GM18498 (cell line): ENCODE measurements around the gene RARG.

Experiments
- ATAC-seq: cut with Tn5 transposase; IDR thresholded peaks from one replicate; pipeline ENCODE4 v1.9.1; 2021; ENCODE audit warnings: mild to moderate bottlenecking, moderate library complexity; ENCODE audit not compliant: unreplicated experiment

Gene RARG

DNA sequence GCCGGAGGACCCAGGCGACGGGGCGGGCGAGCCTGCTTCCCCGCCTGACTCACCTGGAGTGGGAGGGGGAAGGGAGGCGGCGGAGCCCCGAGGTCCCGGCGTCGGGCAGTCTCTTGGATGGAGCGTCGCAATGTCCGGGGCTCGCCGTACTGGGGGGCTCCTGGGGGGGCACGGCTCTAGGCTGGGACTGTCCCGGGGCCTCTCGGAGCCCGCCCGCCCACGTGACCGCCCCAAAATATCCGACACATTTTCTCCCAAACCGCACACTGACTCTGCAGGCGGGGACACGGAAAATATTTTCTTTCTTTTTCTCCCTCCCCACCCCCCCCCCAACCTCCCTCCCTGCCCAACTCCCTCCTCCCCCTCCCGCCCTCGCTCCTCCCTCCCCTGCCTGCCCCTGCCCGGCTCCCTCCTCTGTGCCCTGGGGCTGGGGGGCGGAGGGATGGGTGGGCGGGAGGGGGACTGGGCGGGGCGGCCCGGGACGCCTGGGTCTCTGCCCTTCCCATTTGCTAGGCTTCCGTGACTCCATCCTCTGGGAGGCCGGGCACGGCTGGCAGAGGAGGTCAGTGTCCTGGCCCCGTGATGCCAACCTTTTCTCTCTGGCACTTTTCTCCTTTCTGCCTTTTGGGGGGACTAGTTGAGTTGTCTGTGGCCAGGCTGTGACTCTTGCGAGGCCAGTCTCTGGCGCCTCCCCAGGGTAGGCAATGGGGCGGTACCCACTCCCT is at the start of gene RARG:
Gene RARG, minus strand, starts transcription at position 289 of the 725 bp plus-strand sequence. CDS start 4,664 bp downstream, outside the sequence.
- ATAC-seq: peak; percentile 61

DNA sequence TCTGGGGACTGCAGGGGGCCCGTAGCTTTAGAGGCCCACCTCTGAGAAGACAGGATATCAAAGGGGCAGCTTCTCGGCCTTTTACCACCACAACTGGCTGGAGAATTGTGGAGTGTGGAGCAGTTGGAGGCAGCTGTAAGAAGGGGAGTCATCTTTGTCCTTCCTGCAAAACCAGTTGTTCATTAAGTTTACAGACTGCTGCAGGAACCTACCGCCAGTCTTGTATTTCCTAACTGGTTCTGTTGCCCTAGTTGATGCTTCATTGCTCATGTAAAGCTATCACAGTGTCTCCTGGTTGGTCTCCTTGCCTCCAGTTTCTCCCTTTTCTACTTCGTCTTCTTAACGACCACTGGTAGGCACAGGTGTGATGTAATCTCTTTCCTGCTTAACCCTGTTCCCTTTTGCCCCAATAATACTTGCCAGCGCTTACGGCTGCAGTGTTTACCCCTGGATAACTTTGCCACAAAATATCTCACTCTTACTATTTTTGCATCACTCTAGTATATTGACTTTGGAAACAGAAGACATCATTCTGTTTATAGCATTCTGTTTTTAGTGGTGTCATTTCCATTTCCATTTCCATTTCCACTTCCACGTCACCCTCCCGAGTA is 48.0 kb upstream of the RARG start:
- ATAC-seq: no peak

DNA sequence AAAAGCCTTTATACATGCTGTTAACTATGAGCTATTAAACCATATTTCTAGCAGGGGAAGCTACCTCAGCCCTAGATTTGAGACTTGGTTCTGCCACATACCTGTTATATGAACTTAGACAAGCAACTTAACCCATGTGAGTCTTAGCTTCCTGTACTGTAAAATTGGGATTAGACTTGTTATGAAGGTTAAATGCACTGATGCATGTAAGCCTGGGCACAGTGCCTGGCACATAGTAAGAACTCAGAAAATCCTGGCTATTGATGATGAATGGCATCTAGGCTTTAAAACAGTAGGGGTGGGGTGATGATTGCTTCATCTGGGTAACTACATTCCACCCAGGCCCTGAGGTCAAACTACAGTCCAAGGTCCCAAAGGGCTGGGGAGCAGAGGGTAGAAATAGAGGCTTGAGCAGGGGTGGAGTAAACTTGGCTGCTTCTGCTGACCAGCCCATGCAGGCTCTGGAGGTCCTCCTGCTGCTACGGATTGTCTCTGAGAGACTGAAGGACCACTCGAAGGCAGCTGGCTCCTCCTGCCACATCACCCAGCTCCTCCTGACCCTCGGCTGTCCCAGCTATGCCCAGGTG is 47.4 kb upstream of the RARG start:
- ATAC-seq: no peak

DNA sequence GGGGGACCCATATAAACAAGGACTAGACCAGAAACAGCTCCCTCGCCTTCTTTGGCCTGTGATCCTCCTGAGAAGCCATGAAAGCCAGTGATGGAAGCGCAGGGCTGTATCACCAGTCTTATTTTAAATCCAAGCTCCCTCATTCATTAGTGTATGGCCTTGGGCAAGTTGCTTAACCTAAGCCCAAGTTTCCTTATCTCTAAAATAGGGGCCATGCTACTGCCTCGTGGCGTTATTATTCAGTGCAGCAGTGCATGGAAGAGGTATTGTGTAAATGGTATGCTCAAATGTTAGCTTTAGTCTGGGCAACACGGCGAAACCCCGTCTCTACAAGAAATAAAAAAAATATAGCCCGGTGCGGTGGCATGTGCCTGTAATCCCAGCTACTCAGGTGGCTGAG is 46.0 kb upstream of the RARG start:
- no peak for ATAC-seq

DNA sequence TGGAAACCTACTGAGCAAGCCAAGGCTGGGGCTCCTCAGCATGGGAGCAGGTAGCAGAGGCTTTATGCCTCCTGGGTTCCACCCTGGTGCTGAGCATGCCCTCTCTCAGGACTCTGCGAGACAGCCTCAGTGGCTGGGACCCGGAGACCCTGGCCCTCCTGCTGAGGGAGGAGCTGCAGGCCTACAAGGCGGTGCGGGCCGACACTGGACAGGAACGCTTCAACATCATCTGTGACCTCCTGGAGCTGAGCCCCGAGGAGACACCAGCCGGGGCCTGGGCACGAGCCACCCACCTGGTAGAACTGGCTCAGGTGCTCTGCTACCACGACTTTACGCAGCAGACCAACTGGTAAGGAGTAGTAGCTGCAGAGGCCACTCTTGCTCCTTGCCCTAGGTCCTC is 44.5 kb upstream of the RARG start:
- no peak for ATAC-seq

DNA sequence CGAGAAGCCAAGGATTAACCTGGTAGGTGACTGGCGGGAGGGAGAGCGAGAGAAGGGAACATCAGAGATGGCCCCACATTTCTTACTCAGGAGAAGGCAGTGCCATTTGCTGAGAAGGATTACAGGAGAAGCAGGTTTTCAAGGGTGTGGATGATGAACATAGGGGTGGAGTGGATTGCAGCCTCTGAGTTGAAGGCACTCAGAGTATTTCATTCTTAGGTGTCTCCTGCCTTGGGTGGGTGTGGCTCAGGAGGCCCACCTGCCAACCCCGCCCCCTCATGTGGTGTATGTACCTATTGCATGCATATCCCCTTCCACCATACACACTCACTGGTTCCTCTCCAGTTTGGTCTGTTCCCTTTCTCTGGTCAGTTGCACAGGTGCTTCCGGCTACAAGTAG is 42.4 kb upstream of the RARG start:
- no peak for ATAC-seq

DNA sequence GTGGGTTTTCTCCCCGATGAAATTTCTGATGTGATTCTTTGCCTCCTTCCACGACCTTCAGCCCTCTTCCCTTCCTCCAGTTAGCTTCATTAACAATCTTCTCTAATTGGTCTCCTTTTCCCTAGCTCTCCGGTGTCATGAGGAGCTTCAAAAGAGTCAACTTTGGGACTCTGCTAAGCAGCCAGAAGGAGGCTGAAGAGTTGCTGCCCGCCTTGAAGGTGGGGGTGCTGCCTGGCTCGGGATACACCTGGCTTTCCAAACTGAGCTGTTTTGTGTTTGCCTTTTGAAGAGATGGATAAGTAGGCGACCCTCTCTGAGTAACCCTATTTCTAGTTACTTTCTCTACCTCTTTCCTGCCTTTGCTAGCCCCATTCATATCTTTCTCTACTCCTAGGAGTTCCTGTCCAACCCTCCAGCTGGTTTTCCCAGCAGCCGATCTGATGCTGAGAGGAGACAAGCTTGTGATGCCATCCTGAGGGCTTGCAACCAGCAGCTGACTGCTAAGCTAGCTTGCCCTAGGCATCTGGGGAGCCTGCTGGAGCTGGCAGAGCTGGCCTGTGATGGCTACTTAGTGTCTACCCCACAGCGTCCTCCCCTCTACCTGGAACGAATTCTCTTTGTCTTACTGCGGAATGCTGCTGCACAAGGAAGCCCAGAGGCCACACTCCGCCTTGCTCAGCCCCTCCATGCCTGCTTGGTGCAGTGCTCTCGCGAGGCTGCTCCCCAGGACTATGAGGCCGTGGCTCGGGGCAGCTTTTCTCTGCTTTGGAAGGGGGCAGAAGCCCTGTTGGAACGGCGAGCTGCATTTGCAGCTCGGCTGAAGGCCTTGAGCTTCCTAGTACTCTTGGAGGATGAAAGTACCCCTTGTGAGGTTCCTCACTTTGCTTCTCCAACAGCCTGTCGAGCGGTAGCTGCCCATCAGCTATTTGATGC is 36.9 kb upstream of the RARG start:
- no peak for ATAC-seq

DNA sequence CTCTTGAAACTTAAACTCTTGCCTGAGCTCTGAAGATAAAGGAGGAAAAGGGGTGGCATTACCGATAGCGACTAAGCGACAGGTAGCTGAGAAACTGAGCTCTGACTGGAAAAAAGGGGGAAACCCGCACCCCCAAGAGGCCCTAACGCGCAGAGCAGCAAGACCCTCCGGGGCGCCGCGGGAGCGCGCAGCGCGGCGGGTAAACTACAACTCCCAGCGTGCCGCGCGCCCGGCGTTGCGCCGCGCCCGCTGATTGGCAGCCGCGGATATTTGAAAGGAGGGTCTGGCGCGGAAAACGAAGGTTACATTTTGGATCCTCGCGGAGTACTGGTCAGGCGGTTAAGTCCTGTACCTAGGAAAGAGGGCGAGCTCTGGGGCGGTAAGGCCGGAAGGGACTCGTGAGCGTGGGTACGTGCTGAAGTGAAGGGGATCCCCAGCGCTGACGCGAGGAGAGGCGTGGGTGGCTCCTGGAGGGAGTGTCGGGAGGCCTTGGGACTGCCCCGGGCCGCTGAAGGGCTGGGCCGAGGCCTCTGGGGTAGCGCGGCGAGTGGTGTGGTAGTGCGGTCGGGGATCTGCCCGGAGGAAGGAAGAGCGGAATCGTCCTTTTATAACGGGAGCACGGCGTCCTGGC is 36.1 kb upstream of the RARG start, which contains the start of gene ESPL1:
Gene ESPL1, plus strand, starts transcription at position 301 of the 631 bp plus-strand sequence. CDS start 468 bp downstream, outside the sequence.
- peak; percentile 84 for ATAC-seq

DNA sequence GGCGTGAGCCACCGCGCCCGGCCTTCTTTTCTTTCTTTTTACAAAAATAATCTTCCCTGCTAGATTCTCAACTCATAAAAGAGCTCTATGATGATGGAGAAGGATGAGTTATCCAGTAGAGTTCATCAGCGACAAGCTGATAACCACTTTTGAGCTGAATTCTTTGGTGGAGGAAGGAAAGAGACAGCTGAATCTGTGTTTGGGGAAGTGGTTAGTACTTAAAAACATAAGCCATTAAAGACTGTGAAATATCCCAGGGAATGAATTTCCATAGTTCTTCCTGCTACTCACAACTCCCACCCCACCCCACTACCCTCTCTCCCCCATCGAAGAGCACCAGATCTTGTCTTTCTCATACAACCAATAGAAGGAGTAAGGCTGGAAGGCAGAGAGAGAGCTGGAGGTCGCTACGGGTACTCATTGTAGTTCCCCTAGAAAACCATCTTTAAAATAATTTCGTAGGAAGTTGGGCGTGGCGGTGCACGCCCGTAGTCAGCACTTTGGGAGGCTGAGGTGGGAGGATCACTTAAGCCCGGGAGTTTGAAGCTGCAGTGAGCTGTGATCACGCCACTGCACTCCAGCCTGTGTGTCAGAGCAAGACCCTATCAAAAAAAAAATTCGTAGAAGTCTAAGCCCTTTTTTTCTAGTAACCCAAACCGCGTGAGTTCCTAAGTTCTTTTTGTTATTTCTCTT is 35.4 kb upstream of the RARG start:
- peak; percentile 26 for ATAC-seq

DNA sequence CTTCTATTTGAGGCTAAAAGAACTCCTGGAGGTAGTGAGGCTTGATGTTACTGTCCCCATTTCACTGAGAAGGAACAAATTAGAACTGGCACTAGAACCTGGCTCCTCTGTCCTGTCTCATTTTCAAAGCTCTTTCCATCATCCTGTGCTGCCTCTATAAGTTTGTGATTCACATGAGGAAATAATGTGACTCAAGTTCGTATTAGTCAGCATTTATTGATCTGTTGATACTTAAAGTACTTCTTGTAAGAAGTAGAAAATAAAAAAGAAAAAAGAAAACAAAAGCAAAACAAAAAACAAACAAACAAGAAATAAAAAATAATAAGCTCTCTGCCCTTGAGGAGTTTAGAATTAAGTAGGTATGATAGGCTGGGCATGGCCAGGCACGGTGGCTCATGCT is 33.8 kb upstream of the RARG start:
- no peak for ATAC-seq

DNA sequence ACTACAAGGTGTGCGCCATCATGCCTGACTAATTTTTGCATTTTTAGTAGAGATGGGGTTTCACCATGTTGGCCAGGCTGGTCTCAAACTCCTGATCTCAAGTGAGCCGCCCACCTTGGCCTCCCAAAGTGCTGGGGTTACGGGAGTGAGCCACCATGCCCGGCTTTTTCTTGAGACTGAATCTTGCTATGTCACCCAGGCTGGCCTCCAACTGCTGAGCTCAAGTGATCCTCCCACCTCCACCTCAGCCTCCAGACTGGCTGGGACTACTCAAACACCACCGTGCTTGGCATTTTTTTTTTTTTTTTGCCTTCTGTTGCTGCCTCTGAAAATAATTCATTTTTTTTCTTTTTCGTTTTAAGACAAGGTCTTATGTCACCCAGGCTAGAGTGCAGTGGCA is 27.9 kb upstream of the RARG start:
- no peak for ATAC-seq

DNA sequence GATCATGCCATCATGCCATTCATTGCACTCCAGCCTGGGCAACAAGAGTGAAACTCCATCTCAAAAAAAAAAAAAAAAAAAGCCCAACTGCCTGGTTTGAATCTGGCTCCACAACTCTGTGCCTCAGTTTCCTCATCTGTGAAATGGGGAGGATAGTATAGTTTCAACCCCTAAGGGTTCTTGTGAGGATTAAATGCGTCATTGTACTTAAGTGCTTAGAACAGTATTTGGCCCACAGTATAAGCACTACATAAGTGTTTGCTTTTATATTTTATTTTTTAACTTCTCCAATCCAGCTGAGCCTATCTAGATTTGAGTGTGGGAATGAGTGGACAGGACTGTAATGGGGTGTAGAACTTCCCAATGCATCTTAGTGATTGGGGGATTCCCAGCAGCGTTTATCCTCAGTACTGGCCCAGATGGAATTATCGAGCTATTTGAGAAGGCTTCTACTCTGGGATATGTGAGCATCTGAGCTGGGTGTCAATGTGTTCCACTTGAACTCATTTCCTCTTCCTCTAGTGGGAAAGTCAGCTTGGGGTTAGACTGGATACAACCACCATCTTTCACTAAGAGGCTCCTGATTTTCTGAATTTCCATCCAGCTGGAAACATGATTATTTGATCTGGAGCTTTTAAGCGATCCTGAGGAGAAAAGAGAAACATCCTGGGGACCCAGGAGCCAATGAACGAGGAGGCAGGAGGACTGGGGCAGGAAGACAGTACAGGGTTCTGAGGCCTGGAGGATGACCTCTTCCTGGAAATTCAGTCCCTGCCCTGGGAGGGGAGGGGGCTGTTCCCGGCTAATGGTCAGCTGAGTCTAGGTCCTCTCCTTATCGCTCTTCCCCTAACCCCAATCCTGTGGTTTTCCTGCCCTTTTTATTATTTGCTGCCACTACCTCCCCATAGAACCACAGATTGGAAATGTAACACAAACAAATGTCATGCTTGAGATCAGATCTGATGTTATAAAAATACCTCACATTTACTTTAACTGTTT is 26.8 kb upstream of the RARG start:
- no peak for ATAC-seq

DNA sequence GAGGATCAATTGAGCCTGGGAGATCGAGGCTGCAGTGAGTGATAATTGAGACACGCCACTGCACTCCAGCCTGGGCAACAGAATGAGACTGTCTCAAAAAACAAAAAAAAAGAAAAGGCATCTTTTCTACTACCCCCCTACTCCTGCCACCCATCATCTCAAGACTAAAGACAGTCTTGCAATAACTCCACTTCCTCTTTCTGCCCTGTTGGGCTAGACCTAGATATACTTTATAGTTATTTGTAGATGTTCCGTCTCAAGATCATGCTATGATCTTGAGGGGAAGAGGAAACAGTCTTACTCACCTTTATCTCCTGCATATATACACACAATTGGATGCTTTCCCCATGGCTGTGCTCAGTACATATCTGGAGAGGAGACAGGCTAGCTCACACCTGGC is 24.0 kb upstream of the RARG start:
- ATAC-seq: peak; percentile 35

DNA sequence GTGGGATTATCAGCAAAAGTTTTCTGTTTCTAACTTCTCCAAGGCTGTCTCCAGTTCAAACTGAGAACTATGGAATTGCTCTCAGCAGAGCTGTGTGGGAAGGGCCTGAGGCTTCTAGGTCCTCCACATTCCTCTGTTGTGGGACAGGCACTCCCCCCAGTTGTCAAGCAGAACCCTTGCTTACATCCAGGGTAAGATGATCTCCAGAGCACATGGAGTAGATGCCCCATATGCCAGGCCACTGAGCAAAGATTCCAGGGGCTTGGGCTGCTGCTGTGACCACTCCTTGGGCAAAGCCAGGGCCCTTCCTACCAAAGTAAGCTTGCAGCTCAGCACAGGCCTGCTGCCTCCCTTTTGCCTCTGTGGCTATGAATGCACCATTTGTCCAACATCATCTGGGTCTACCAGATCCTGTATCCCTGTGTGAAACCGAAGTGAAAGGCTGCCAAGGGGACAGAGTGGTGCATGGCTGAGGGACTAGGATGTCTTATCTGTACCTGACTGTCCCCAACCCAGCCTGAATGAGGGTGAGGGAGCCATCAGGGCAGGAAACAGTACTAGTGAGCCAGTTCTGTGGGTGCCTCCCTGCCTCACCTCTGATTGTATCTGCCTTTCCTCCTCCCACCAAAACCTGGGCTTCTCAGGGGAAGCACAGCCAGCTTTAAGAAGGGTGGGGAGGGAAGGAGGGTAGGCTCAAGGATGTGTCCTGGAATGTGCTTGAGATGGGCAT is 23.0 kb upstream of the RARG start:
- ATAC-seq: no peak

DNA sequence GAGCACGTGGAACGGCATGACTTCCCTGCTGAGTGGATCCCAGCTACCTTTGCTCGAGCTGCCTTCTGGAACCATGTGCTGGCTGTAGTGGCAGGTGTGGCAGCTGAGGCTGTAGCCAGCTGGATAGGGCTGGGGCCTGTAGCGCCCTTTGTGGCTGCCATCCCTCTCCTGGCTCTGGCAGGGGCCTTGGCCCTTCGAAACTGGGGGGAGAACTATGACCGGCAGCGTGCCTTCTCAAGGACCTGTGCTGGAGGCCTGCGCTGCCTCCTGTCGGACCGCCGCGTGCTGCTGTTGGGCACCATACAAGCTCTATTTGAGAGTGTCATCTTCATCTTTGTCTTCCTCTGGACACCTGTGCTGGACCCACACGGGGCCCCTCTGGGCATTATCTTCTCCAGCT is 21.3 kb upstream of the RARG start:
- no peak for ATAC-seq

DNA sequence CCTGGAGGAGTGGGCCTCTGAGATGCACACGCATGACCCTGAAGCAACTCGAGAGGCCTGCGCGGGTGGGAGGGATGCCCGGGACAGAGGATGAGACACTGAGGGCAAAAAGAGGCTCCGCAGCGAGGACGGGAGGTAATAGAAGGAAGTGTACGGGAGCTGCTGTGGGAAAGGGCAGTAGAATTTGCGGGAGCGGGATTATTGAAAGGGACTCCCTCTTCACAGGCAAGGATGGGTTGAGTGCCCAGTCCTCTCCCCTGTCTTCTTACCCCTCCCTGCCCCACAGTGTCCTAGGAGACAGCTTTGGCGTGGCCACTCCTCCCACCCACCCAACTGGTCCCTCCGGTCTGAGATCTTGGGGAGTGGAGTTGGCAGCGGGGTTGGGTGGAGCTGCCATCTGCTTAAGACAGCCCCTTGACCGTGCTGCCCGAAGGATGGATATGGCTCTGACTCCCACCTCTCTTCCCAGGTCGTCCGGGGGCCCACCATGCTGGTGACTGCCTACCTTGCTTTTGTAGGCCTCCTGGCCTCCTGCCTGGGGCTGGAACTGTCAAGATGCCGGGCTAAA is 20.4 kb upstream of the RARG start:
- ATAC-seq: no peak

DNA sequence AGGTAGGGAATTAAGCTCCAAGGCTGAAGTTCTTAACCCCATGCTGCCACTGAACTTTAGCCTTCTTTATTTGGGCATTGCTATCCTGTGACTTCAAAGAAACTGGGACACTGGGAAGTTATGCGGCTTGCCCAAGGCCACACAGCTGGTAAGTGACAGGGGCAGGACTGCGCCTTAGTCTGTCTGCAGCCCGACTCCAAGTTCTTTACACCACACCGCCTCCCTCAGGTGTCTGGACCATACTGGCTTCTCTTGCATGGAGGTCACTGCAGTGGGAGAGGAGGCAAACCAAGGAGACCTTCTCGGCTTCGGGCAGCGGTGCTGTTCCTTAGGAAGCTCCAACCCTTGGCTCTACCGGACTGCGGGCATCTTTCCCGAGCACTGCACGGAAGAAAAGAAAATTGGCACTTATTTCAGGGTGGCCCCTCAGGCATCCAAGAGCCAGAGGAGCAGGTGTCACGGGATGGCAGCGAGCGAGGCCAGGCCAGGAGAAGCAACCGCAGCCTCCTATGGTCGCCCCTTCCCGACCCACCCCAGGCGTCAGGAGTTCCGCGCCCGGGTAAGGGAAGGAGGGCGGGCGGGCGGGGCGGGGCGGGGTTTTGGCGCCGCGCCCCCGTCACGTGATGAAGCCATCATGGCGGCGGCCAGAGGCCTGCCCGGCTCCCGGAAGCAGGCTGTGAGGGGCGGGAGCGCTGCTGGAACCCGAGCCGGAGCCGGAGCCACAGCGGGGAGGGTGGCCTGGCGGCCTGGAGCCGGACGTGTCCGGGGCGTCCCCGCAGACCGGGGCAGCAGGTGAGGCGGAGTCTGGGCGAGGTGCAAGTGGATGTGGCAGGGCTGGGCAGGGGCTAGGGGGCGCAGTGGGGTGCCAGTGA is 19.7 kb upstream of the RARG start:
- peak; percentile 73 for ATAC-seq
